ENCODE results near the gene POLR1E. TPM values are rescaled to one million over a fixed set of nuclear protein-coding genes. Genes with fewer than 3 reads are reported as not detected.

POLR1E gene
- total RNA-seq, 1 donor from 2014 or later, result 26.1 TPM

- Mint-ChIP-seq H3K36me3 (peaks cover 24% of the 10 kb centered on the region), H3K27ac (no peak overlapping the region), H3K27me3 (ENCODE audit: low read depth) (no peaks in the 10 kb centered on the region), H3K4me3 (no peak overlapping the region), H3K4me1 (no peaks in the 10 kb centered on the region), H3K9me3 (no peaks in the 10 kb centered on the region)
- DNase-seq (ENCODE audit: low spot score in 2 of 2, unreplicated experiment in 2 of 2), result no peak
- TF ChIP-seq, protein P1, sequence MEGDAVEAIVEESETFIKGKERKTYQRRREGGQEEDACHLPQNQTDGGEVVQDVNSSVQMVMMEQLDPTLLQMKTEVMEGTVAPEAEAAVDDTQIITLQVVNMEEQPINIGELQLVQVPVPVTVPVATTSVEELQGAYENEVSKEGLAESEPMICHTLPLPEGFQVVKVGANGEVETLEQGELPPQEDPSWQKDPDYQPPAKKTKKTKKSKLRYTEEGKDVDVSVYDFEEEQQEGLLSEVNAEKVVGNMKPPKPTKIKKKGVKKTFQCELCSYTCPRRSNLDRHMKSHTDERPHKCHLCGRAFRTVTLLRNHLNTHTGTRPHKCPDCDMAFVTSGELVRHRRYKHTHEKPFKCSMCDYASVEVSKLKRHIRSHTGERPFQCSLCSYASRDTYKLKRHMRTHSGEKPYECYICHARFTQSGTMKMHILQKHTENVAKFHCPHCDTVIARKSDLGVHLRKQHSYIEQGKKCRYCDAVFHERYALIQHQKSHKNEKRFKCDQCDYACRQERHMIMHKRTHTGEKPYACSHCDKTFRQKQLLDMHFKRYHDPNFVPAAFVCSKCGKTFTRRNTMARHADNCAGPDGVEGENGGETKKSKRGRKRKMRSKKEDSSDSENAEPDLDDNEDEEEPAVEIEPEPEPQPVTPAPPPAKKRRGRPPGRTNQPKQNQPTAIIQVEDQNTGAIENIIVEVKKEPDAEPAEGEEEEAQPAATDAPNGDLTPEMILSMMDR (IDR thresholded peaks at IDR 0.05; ENCODE audit: unreplicated experiment), result no peak
Observed at GRCh38 chr9:37531699-37532098, 46.0 kb downstream of the POLR1E start.

GRCh38 chr9:37534412-37534811 is 48.7 kb downstream of the POLR1E start:
- Mint-ChIP-seq H3K4me3 (no peak overlapping the region), H3K4me1 (no peaks in the 10 kb centered on the region), H3K27ac (no peak overlapping the region), H3K36me3 (peaks cover 19% of the 10 kb centered on the region), H3K9me3 (no peaks in the 10 kb centered on the region), H3K27me3 (ENCODE audit: low read depth) (no peaks in the 10 kb centered on the region)
- TF ChIP-seq, protein P1 (IDR thresholded peaks at IDR 0.05; ENCODE audit: unreplicated experiment), result no peak
- DNase-seq (ENCODE audit: low spot score in 2 of 2, unreplicated experiment in 2 of 2), result no peak

DNA sequence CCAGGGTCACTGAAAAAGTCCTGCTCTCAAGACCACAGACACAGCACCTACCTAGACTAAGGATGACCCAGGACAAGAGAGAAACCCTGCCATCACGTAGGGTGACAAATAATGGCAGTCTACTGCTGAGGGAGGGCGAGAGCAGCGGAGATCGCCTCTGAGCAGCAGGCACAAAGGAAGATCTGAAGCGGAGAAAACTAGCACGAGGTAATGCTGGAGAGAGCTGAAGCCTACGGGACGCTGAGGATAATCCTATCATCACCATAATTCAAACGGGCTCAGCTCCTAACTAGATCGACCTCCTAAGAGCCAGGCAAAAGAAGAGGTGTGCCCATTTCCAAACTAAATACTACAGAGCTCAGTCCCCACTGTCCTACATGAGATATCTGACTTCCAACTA is 49.2 kb downstream of the POLR1E start:
- Mint-ChIP-seq H3K36me3 (peaks cover 19% of the 10 kb centered on the region), H3K4me1 (no peaks in the 10 kb centered on the region), H3K9me3 (no peaks in the 10 kb centered on the region), H3K27me3 (ENCODE audit: low read depth) (no peaks in the 10 kb centered on the region), H3K27ac (no peak overlapping the region), H3K4me3 (no peak overlapping the region)
- no peak for DNase-seq (ENCODE audit: low spot score in 2 of 2, unreplicated experiment in 2 of 2)
- TF ChIP-seq, protein P1 (IDR thresholded peaks at IDR 0.05; ENCODE audit: unreplicated experiment), result no peak

DNA sequence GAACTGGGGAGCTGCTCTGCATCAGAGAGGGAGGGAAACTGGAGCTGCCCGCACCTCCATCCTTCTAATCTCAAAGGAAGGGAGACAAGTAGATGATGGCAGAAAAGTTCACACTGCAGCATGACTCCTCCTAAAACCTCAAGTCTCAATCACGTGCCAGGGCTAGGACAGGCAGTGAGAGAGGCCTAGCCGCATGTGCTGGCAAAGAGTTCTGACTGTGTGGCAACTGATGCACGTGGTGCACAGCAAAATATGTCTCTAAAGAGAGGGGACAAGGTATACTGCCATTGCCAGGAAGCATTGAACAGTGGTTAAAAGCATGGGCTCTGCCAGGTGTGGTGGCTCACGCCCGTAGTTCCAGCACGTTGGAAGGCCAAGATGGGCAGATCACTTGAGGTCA is 52.4 kb downstream of the POLR1E start:
- Mint-ChIP-seq H3K27ac (no peak overlapping the region), H3K36me3 (peaks cover 19% of the 10 kb centered on the region), H3K4me1 (no peaks in the 10 kb centered on the region), H3K27me3 (ENCODE audit: low read depth) (no peaks in the 10 kb centered on the region), H3K9me3 (no peaks in the 10 kb centered on the region), H3K4me3 (no peak overlapping the region)
- DNase-seq (ENCODE audit: low spot score in 2 of 2, unreplicated experiment in 2 of 2), result no peak
- TF ChIP-seq, protein P1 (IDR thresholded peaks at IDR 0.05; ENCODE audit: unreplicated experiment), result no peak

GRCh38 chr9:37539634-37540033 is 53.9 kb downstream of the POLR1E start:
- Mint-ChIP-seq H3K36me3 (peaks cover 21% of the 10 kb centered on the region), H3K27me3 (ENCODE audit: low read depth) (no peaks in the 10 kb centered on the region), H3K4me3 (no peak overlapping the region), H3K4me1 (no peaks in the 10 kb centered on the region), H3K27ac (no peak overlapping the region), H3K9me3 (no peaks in the 10 kb centered on the region)
- DNase-seq (ENCODE audit: low spot score in 2 of 2, unreplicated experiment in 2 of 2), result no peak
- TF ChIP-seq, protein P1 (IDR thresholded peaks at IDR 0.05; ENCODE audit: unreplicated experiment), result no peak

- Mint-ChIP-seq H3K9me3 (peaks cover 3% of the 10 kb centered on the region), H3K27me3 (ENCODE audit: low read depth) (no peaks in the 10 kb centered on the region), H3K36me3 (peaks cover 22% of the 10 kb centered on the region), H3K4me3 (no peak overlapping the region), H3K27ac (no peak overlapping the region), H3K4me1 (no peaks in the 10 kb centered on the region)
- no peak for DNase-seq (ENCODE audit: low spot score in 2 of 2, unreplicated experiment in 2 of 2)
- TF ChIP-seq, protein P1 (IDR thresholded peaks at IDR 0.05; ENCODE audit: unreplicated experiment), result no peak
Observed at GRCh38 chr9:37540634-37541033, 54.9 kb downstream of the POLR1E start.
